Measurements from ENCODE around the gene OR1F1. TPM values are rescaled to one million over a fixed set of nuclear protein-coding genes. Genes with fewer than 3 reads are reported as not detected.

OR1F1 gene
- total and polyA plus RNA-seq, 9 of the 15 experiments (the other 6 are each of a cell fraction or from before 2014, with no cell fraction given) = 0.15 to 0.61 (median 0.35) TPM; not detected in 3

DNA sequence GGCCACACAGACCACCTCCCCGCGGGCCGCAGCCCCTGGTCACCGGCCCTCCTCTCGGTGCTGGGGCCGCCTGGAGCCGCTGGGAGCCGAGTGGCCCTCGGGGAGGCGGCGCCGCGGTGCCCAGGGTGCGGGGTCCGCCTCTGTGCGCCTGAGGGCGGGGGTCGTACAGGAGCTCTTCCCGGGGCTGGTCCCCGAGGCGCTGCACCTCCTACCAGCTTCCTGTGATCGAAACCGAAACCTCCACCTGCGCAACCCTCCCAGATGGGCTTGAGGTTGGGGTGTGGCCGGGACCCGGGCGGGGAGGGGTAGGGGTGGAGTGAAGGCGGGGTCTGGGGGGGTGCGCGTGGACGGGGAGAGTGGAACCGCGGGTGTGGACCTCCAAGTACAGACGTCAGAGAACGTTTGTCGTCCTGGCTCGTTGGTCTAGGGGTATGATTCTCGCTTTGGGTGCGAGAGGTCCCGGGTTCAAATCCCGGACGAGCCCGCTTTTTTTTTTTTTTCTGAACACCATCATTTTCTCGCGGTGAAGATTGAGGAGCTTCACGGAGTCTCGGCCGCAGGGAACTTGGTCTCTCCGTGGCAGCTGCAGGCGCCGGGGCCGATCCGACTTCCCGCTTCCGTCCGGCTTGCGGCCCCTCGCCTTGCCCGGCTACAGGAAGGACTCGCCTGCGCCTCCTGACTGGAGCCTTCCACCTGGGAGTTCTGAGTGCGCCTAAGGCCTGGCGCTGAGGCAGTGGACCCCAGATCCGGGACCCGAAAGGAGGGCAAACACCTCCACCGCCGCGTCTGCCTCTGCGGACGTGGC is 29.3 kb upstream of the OR1F1 start (continued):
- TF ChIP-seq, protein P1, sequence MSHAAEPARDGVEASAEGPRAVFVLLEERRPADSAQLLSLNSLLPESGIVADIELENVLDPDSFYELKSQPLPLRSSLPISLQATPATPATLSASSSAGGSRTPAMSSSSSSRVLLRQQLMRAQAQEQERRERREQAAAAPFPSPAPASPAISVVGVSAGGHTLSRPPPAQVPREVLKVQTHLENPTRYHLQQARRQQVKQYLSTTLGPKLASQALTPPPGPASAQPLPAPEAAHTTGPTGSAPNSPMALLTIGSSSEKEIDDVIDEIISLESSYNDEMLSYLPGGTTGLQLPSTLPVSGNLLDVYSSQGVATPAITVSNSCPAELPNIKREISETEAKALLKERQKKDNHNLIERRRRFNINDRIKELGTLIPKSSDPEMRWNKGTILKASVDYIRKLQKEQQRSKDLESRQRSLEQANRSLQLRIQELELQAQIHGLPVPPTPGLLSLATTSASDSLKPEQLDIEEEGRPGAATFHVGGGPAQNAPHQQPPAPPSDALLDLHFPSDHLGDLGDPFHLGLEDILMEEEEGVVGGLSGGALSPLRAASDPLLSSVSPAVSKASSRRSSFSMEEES (CRISPR knock-in tag; IDR thresholded peaks at IDR 0.05) = no peak
- TF ChIP-seq, protein P2, sequence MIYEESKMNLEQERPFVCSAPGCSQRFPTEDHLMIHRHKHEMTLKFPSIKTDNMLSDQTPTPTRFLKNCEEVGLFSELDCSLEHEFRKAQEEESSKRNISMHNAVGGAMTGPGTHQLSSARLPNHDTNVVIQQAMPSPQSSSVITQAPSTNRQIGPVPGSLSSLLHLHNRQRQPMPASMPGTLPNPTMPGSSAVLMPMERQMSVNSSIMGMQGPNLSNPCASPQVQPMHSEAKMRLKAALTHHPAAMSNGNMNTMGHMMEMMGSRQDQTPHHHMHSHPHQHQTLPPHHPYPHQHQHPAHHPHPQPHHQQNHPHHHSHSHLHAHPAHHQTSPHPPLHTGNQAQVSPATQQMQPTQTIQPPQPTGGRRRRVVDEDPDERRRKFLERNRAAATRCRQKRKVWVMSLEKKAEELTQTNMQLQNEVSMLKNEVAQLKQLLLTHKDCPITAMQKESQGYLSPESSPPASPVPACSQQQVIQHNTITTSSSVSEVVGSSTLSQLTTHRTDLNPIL (CRISPR knock-in tag; IDR thresholded peaks at IDR 0.05) = no peak
- no peak for TF ChIP-seq CBX1 (IDR thresholded peaks at IDR 0.05; ENCODE audit: low read depth)
- no peak for TF ChIP-seq NFRKB (IDR thresholded peaks at IDR 0.05; ENCODE audit: low read depth)
- TF ChIP-seq KLF6 (CRISPR knock-in tag; IDR thresholded peaks at IDR 0.05; ENCODE audit: borderline replicate concordance) = no peak
- TF ChIP-seq MIER1 (IDR thresholded peaks at IDR 0.05; ENCODE audit: low read depth) = no peak
- peak; percentile 77 for TF ChIP-seq PHF8 (IDR thresholded peaks at IDR 0.05; ENCODE audit: borderline replicate concordance, low read length)
- TF ChIP-seq, protein P3, sequence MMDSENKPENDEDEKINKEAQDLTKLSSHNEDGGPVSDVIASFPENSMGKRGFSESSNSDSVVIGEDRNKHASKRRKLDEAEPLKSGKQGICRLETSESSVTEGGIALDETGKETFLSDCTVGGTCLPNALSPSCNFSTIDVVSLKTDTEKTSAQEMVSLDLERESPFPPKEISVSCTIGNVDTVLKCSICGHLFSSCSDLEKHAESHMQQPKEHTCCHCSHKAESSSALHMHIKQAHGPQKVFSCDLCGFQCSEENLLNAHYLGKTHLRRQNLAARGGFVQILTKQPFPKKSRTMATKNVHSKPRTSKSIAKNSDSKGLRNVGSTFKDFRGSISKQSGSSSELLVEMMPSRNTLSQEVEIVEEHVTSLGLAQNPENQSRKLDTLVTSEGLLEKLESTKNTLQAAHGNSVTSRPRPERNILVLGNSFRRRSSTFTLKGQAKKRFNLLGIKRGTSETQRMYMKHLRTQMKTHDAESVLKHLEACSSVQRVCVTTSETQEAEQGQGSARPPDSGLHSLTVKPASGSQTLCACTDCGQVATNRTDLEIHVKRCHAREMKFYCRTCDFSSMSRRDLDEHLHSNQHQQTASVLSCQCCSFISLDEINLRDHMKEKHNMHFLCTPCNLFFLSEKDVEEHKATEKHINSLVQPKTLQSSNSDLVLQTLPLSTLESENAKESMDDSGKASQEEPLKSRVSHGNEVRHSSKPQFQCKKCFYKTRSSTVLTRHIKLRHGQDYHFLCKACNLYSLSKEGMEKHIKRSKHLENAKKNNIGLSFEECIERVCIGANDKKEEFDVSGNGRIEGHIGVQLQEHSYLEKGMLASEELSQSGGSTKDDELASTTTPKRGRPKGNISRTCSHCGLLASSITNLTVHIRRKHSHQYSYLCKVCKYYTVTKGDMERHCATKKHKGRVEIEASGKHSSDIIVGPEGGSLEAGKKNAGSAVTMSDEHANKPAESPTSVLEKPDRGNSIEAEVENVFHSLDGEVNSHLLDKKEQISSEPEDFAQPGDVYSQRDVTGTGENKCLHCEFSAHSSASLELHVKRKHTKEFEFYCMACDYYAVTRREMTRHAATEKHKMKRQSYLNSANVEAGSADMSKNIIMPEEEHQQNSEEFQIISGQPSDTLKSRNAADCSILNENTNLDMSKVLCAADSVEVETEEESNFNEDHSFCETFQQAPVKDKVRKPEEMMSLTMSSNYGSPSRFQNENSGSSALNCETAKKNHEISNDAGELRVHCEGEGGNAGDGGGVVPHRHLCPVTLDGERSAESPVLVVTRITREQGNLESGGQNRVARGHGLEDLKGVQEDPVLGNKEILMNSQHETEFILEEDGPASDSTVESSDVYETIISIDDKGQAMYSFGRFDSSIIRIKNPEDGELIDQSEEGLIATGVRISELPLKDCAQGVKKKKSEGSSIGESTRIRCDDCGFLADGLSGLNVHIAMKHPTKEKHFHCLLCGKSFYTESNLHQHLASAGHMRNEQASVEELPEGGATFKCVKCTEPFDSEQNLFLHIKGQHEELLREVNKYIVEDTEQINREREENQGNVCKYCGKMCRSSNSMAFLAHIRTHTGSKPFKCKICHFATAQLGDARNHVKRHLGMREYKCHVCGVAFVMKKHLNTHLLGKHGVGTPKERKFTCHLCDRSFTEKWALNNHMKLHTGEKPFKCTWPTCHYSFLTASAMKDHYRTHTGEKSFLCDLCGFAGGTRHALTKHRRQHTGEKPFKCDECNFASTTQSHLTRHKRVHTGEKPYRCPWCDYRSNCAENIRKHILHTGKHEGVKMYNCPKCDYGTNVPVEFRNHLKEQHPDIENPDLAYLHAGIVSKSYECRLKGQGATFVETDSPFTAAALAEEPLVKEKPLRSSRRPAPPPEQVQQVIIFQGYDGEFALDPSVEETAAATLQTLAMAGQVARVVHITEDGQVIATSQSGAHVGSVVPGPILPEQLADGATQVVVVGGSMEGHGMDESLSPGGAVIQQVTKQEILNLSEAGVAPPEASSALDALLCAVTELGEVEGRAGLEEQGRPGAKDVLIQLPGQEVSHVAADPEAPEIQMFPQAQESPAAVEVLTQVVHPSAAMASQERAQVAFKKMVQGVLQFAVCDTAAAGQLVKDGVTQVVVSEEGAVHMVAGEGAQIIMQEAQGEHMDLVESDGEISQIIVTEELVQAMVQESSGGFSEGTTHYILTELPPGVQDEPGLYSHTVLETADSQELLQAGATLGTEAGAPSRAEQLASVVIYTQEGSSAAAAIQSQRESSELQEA (IDR thresholded peaks at IDR 0.05; ENCODE audit: low read depth) = peak; percentile 60; the same call in 1 of the 2 replicates
- TF ChIP-seq SPI1 (IDR thresholded peaks at IDR 0.05; ENCODE audit: borderline replicate concordance, low read depth, low read length) = 0 out of 2 replicates have a peak, but pooled peaks have one; percentile 18
- peak; percentile 69 for TF ChIP-seq BRD9 (IDR thresholded peaks at IDR 0.05; ENCODE audit: low read depth, partially characterized antibody)
- no peak for TF ChIP-seq ASH1L (IDR thresholded peaks at IDR 0.05; ENCODE audit: borderline replicate concordance, low read depth, partially characterized antibody)
- no peak for TF ChIP-seq NCOA2 (IDR thresholded peaks at IDR 0.05; ENCODE audit: partially characterized antibody in 2 of 2)
- TF ChIP-seq MTA2 (IDR thresholded peaks at IDR 0.05; ENCODE audit: low read depth) = peak; percentile 34; the same call in 1 of the 2 replicates
- no peak for TF ChIP-seq ZFP30 (CRISPR knock-in tag; IDR thresholded peaks at IDR 0.05; ENCODE audit: borderline replicate concordance)
- TF ChIP-seq TAF9B (IDR thresholded peaks at IDR 0.05; ENCODE audit: partially characterized antibody) = no peak
- peak in 1 of 2 experiments; percentile 31; a peak in 1 of 4 replicates for TF ChIP-seq SIN3A (IDR thresholded peaks at IDR 0.05; ENCODE audit: borderline replicate concordance in 2 of 2, control insufficient read depth in 1 of 2, low read depth in 2 of 2, low read length in 2 of 2)
